Upper lobe of right lung (tissue), 1 donor: ENCODE measurements around the gene UAP1L1. TPM values are rescaled to one million over a fixed set of nuclear protein-coding genes. Genes with fewer than 3 reads are reported as not detected.
A peak's percentile ranks its signal among the peaks of the same experiment; 100 is the strongest.

Experiments used
- ATAC-seq: fragments of 200-7000 bp; cut with Tn5 transposase; one replicate; pipeline ENCODE4 v1.9.1; 2020; ENCODE audit warnings: mild to moderate bottlenecking, moderate library complexity
- DNase-seq: peaks from one replicate; pipeline ENCODE4 v3.0.0-alpha.2; 2020
- H3K27ac ChIP-seq: fragments of 200-600 bp; one replicate; pipeline ENCODE4 v1.8.0; 2022
- H3K27me3 ChIP-seq: fragments of 200-600 bp; one replicate; pipeline ENCODE4 v1.8.0; 2022; ENCODE audit warnings: mild to moderate bottlenecking
- H3K36me3 ChIP-seq: fragments of 200-600 bp; one replicate; pipeline ENCODE4 v1.8.0; 2022
- H3K4me1 ChIP-seq: fragments of 200-600 bp; one replicate; pipeline ENCODE4 v1.8.0; 2022
- H3K4me3 ChIP-seq: fragments of 200-600 bp; one replicate; pipeline ENCODE4 v1.8.0; 2022; ENCODE audit warnings: mild to moderate bottlenecking
- H3K9me3 ChIP-seq: fragments of 200-600 bp; one replicate; pipeline ENCODE4 v1.8.0; 2022
- CTCF ChIP-seq: fragments of 200-600 bp; IDR thresholded peaks from one replicate; pipeline ENCODE4 v1.8.0; 2022; ENCODE audit warnings: antibody characterized with exemption
- intact Hi-C: fragments of 100-400 bp; cut with DNase I; formaldehyde crosslinking; loops from one replicate; pipeline ENCODE4 v1.11.0; 2022
- total RNA-seq: library from RNA; stranded (reverse); fragmentation: NEBNext Ultra II Directional; extraction: Animal tissue kit (Norgen Biotek cat#: 25700); gene quantifications from one replicate; pipeline ENCODE4 v1.2.1, GENCODE V29; 2021
- donor health status: DM: no; HTN: yes; CAD: no; lungs with severe emphysema.

The UAP1L1 gene
- total RNA-seq, 1 donor from 2014 or later, result 30.7 TPM

GRCh38 chr9:137070201-137070905, 7.0 kb upstream of the UAP1L1 start, which contains the start of gene SAPCD2:
TSS of gene SAPCD2 (minus strand) at chr9:137070557. CDS start at chr9:137070460, 97 bp downstream.
- Histone ChIP-seq H3K9me3 (no peaks in the 10 kb centered on the region), H3K27me3 (peaks cover 9% of the 10 kb centered on the region), H3K4me1 (peaks cover 7% of the 10 kb centered on the region), H3K27ac (peak within 1 kb of the TSS; percentile 67), H3K36me3 (no peaks in the 10 kb centered on the region), H3K4me3 (peak within 1 kb of the TSS; percentile 39)
- ATAC-seq, result peak; percentile 92
- peak; percentile 94 for DNase-seq
- intact Hi-C loops, result no loop called here
- TF ChIP-seq CTCF, result no peak

DNA sequence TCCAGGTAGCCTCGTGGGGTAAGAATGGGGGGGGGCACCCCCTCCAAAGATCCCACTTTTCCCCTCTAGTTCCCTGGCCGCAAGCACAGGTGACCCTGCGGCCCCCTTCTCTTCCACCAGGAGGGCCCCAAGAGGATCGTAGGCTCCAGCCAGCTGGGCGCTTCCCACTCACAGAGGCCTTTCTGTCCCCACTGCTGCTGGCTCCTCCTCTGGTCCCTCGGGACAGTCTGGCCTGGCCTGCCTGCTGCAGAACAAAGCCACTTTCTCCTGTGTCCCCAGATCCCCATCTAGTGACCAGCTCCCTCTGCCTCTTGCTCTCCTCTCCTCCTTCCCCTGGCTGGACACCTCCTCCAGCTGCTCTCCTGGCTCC, 6.4 kb upstream of the UAP1L1 start:
- Histone ChIP-seq H3K4me3 (peak overlapping the region; percentile 39), H3K4me1 (peaks cover 7% of the 10 kb centered on the region), H3K36me3 (no peaks in the 10 kb centered on the region), H3K27ac (peak overlapping the region; percentile 67), H3K9me3 (no peaks in the 10 kb centered on the region), H3K27me3 (peaks cover 9% of the 10 kb centered on the region)
- DNase-seq (no peak), ATAC-seq (peak; percentile 13)
- intact Hi-C loops, result no loop called here
- TF ChIP-seq CTCF, result no peak

DNA sequence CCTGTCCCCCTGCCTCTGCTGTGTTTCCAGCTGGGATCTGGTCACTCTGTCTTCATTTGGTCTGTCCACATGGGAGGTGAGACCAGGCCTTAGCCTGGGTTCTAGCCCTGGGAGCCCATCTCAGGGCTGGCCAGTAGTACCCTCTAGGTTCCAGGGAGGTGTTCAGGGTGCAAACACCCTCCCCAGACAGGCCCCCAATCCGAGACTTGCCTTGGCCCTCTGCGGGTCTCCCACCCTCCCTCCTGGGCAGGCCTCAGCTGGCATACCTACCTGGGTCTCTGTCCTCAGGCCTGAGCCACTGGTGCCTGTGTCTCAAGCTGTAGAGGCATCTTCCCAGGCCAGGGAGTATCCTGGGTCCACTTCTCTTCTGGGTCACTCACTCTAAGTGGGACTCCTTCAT, 6.0 kb upstream of the UAP1L1 start:
- TF ChIP-seq CTCF, result no peak
- peak overlapping the region; percentile 39 for H3K4me3 ChIP-seq
- peak overlapping the region; percentile 67 for H3K27ac ChIP-seq
- ATAC-seq, result no peak
- no peak for DNase-seq
- peaks cover 9% of the 10 kb centered on the region for H3K27me3 ChIP-seq
- intact Hi-C loops, result no loop called here
- no peaks in the 10 kb centered on the region for H3K9me3 ChIP-seq
- no peaks in the 10 kb centered on the region for H3K36me3 ChIP-seq
- H3K4me1 ChIP-seq, result peaks cover 7% of the 10 kb centered on the region

DNA sequence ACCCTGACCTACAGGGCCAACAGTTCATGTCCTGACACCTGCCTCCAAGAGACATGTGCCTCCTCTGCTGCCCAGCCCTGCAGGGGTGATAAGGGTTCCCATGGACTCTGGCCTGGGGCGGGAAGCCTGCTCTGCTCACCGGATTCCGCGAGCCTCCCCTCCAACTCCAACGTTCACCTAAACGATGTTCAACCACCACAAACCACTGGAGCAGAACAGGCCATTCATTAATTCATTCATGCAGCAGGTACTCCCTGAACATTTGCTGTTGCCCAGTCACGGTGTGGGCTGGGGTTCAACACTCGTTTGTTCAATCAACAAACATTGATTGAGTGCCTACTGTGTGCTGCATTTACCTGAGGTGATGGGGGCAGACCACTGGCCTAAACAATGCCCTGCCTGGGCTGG, 3.3 kb upstream of the UAP1L1 start:
- Histone ChIP-seq H3K36me3 (no peaks in the 10 kb centered on the region), H3K4me1 (peaks cover 20% of the 10 kb centered on the region), H3K27me3 (peaks cover 7% of the 10 kb centered on the region), H3K9me3 (no peaks in the 10 kb centered on the region), H3K27ac (no peak overlapping the region), H3K4me3 (no peak overlapping the region)
- ATAC-seq (no peak), DNase-seq (no peak)
- intact Hi-C loops, result no loop called here
- TF ChIP-seq CTCF, result no peak

DNA sequence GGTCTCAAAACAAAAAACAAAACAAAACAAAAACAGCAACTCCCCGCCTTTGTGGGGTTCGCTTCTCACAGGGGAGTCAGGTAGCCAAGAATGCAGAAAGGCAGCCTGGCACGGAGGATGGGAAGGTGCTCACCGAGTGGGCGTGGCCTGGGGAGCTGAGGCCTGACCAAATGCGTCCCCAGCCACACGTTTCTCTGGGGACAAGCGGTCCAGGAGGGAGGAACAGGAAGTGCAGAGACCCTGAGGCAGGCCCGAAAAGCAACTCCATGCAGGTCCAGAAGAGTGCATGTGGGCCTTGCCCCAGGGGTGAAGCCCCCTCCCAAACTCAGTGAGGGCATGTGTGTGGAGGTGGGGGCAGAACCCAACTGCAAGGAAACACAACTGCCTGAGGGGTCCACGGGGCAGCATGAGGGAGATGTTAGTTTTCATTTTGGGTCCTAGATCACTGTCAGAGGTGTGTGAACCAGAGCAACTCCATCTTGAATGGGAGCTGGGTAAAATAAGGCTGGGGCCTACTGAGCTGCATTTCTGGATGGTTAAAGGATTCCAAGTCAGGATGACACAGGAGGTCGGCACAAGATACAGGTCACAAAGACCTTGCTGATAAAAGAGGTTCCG, 2.6 kb upstream of the UAP1L1 start:
- Histone ChIP-seq H3K4me1 (peaks cover 20% of the 10 kb centered on the region), H3K27ac (no peak overlapping the region), H3K36me3 (peaks cover 7% of the 10 kb centered on the region), H3K4me3 (no peak overlapping the region), H3K27me3 (no peaks in the 10 kb centered on the region), H3K9me3 (no peaks in the 10 kb centered on the region)
- TF ChIP-seq CTCF, result no peak
- intact Hi-C loops, result no loop called here
- ATAC-seq (no peak), DNase-seq (no peak)
